Head of caudate nucleus (tissue), 42 donors: ENCODE measurements around the gene SEMA6B.
A peak's percentile ranks its signal among the peaks of the same experiment; 100 is the strongest.
"Not testable (repeated sequence)": the region's sequence is repeated elsewhere in the genome, so short reads cannot be mapped to it uniquely, and the experiment has no call there.

ENCODE experiments used
- DNase-seq, 42 donors: peaks; one replicate each; pipeline versions ENCODE4 v3.0.0 to v3.0.0-alpha.2; 2020 to 2021; ENCODE audit warnings: mixed read lengths in 7 of 42
- intact Hi-C: fragments of 100-400 bp; cut with DNase I; formaldehyde crosslinking; loops from one replicate; pipeline ENCODE4 v1.15.0; 2022

Gene SEMA6B, protein sequence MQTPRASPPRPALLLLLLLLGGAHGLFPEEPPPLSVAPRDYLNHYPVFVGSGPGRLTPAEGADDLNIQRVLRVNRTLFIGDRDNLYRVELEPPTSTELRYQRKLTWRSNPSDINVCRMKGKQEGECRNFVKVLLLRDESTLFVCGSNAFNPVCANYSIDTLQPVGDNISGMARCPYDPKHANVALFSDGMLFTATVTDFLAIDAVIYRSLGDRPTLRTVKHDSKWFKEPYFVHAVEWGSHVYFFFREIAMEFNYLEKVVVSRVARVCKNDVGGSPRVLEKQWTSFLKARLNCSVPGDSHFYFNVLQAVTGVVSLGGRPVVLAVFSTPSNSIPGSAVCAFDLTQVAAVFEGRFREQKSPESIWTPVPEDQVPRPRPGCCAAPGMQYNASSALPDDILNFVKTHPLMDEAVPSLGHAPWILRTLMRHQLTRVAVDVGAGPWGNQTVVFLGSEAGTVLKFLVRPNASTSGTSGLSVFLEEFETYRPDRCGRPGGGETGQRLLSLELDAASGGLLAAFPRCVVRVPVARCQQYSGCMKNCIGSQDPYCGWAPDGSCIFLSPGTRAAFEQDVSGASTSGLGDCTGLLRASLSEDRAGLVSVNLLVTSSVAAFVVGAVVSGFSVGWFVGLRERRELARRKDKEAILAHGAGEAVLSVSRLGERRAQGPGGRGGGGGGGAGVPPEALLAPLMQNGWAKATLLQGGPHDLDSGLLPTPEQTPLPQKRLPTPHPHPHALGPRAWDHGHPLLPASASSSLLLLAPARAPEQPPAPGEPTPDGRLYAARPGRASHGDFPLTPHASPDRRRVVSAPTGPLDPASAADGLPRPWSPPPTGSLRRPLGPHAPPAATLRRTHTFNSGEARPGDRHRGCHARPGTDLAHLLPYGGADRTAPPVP

DNA sequence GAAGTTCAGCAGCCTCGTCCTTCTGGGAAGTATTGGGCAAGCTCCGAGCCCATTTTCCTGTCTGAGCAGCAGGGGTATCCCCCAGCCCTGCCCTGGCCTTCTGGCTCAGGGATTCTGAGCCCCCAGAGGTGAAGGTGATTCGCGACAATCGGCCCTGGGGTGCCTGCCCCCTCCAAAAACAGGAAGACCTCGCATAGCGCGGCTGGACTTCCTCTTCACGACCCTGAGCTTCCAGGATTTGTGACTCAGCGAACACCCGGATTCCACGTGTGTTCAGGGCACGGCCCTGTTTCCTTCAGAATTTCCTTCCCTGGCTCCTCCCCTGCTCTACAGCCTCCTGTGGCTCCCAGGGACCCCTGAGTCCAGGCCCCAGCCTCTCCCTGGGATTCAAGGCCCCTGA, at the start of gene SEMA6B:
Gene SEMA6B (minus strand): TSS at position 116 of the 400 bp plus-strand sequence. CDS start 1,227 bp downstream, outside the sequence.
- peak in 13 of 42 donors; percentile 10 to 61 (median 29) for DNase-seq
- intact Hi-C loops, result no loop called here

DNA sequence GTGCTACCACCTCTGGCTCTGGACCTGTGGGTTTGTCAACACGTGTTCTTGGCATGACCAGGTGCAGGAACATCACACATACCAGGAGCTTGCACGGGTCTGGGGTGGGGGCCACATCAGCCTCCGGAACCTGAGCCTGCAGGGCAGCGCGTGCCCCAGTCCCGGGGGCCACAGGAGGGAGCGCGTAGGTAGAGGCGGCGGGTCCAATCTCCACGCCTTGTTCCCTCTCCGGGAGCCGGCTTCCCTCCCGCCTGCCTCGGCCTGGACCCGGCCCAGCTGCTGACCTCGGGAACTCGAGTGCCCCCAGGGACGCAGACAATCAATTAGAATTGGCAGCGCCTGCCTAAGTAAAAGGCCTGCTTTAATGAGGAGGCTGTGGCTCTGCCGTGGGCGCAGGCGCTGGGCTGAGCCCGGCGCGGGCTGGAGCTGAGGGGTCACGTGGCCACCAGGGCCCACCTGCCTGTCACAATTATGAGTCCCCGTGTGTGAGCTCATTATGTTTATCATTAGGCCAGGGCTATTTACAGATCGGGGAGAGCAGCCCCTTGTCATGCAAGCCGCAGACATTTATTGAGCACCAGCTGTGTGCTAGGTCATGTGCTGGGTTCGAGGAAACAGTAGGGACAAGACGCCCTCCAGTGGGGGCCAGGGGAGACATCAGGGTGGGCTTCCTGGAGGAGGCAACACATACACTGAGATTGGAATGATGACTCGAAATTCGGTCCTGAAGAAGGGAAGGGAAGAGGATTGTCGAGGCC, 47.6 kb upstream of the SEMA6B start:
- intact Hi-C loops, result no loop called here
- peak in 22 of 42 donors; percentile 8 to 57 (median 34) for DNase-seq

DNA sequence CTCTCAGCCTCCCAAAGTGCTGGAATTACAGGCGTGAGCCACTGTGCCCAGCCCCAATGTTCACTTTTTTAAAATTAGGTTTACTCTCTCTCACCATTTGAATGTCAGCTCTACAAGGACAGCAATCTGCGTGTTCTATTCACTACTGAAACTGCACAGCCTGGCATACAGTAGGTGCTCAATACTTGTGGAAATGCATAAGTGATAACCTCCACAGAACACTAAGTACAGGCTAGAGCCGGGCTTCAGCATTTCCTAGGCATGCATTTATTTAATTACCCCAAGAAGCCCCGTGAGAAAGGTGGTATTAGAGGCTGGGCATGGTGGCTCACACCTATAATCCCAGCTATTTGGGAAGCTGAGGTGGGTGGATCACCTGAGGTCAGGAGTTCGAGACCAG, 46.7 kb upstream of the SEMA6B start:
- no peak for DNase-seq
- intact Hi-C loops, result no loop called here

DNA sequence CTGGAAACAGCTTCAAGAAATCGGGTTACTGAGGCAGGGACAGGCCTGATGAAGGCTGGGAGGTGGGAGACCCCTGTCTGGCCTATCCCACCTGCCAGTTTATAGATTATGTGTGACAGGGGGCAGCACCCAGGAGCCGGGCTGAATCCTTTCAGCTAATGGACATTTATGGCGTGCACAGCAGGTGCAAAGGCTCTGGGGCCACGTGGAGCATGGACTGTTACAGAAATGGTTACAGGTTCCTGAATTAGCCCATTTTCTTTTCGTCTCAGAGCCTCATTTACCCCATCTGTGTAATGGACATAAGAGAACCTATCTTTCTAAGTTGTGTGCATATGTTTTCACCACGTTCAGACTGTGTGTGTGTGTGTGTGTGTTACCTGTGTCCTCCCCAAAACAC, 45.4 kb upstream of the SEMA6B start:
- DNase-seq, result no peak
- intact Hi-C loops, result no loop called here

DNA sequence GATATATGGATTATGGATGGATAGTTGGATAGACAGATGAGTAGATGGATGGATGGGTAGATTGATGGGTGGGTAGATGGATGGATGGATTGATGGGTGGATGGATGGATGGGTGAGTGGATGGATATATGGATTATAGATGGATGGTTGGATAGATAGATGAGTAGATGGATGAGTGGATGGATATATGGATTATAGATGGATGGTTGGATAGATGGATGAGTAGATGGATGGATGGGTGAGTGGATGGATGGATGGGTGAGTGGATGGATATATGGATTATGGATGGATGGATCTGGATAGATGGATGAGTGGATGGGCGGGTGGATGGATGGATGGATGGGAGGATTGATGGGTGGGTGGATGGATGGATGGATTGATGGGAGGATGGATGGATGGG, 43.4 kb upstream of the SEMA6B start:
- intact Hi-C loops, result no loop called here
- no peak for DNase-seq

DNA sequence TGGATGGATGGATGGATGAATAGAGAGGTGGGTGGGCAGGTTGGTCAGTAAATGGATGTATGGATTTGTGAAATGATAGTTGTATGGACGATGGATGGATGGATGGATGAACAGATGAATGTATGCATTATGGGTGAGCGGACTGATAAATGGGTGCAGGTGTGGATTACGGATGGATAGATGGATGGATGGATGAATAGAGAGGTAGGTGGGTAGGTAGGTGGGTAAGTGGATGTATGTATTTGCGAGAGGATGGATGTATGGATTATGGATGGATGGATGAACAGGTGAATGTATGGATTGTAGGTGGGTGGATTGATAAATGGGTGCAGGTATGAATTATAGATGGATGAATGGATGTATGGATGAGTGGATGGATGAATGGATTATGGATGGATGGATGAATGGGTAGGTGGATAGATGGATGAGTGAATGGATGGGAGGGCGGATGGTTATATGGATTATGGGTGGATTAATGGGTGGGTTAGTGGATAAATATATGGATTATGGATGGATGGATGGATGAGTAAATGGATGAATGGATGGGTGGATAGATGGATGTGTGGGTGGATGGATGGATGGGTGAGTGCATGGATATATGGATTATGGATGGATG, 42.8 kb upstream of the SEMA6B start:
- intact Hi-C loops, result no loop called here
- DNase-seq, result no peak

DNA sequence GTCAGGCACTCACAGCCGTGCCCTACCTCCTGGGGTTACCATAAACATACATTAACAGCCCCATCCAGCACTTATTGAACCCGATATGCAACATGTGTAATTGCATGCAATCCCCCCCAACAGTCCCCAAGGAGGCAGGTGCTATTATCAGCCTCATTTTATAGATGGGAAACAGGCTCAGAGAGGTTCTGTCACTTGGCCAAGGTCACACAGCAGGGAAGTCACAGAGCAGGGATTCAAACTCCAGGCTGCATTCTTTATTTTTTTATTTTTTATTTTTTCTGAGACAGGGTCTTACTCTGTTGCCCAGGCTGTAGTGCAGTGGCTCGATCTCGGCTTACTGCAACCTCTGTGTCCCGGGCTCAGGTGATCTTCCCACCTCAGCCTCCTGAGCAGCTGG, 41.4 kb upstream of the SEMA6B start:
- intact Hi-C loops, result no loop called here
- no peak for DNase-seq

DNA sequence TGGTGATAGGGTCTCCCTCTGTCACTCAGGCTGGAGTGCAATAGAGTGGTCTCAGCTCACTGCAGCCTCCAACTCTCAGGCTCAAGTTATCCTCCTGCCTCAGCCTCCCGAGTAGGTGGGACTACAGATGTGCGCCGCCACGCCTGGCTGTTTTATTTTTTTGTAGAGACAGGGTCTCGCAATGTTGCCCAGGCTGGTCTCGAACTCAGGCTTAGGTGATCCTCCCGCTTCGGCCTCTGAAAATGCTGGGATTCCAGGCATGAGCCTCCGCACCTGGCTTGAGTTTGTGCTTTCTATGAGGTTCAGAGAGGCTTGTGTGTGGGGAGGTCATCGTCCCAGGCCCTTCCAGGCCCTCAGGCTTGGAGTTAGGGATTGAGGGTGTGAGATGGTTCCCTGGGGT, 40.6 kb upstream of the SEMA6B start:
- intact Hi-C loops, result no loop called here

DNA sequence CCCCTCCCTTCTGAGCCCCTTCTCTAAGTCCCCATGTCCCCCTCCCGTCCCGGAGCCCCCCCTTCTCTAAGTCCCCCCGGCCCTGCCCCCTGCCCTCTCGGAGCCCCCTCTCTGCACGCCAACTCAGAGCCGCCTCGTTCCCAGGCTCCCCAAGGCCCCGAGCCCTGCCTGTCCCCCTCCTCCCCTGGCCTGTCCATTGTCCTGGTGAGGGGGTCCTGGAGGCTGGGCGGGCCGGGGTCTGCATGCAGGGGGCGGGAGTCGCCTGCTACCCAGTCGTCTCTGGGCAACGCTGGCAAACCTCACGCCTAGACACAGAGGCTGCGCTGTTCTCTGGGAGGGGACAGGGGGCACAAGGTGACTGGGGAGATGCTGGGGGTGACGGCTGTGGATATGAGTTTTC, 39.2 kb upstream of the SEMA6B start:
- intact Hi-C loops, result no loop called here
- DNase-seq, result no peak

More for the DNA sequence above, 40.6 kb upstream of the SEMA6B start:
- DNase-seq, result no peak

DNA sequence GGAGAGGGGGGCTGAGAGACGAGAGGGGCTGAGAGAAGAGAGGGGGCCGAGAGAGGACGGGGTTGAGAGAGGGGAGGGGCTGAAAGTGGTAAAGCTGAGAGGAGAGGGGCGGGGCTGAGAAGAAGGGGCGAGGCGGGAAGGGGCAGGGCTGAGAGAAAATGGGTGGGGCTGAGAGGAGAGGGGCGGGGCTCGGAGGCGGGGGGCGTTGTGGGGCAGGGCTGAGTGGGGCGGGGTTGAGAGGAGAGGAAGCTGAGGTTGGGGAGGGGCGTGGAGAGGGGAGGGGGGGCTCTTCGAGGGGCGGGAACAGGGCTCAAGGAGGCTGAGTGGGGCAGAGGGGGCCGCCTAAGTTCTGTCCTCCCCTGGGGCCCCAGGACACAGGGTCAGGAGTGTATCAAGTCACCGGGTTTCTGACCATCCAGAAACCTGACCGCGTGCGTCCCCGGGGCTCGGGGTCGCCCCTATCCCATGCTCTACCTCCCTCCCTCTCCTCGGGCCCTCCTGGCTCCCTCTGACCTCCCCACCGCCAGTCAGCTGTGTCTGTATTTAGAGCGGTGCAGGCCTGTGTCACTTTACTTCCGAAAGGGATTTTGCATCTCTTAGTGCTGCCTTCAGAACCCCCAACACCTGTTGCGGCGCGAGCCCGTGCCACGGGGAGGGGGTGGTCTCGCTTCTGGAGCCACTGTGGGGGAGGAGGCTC, 38.6 kb upstream of the SEMA6B start:
- peak in 2 of 42 donors; percentile 30 to 42 for DNase-seq
- intact Hi-C loops, result no loop called here

DNA sequence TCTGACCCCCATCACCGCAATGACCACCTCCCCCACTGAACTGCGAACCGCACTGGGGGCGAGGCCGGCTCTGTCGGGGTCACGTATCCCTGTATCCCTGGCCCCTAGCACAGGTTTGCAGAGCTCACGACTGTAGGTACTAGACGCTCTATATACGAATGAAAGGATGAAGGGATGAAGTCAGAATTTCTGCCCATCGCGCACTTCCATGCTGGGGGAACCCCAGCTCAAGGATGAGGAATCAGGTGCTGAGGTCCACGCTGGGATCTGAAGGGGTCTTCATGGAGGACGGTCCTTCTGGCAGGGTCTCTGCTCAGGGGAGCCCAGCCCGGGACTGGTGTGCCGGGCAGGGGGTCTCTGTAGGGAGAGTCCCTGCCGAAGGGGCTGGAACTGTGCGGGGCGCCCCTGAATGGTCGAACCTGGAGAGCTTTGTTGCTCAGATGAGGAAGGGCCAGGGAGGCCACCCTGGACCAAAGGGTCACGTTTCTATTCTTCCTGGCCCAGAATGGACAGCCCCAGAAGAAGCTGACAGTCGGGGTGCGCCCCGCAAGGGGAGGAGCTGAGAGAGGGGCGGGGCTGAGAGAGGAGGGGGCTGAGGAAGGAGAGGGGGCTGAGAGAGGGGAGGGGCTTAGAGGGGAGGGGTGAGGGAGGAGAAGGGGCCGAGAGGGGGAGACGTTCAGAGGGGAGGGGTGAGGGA, 37.9 kb upstream of the SEMA6B start:
- no peak for DNase-seq
- intact Hi-C loops, result no loop called here

DNA sequence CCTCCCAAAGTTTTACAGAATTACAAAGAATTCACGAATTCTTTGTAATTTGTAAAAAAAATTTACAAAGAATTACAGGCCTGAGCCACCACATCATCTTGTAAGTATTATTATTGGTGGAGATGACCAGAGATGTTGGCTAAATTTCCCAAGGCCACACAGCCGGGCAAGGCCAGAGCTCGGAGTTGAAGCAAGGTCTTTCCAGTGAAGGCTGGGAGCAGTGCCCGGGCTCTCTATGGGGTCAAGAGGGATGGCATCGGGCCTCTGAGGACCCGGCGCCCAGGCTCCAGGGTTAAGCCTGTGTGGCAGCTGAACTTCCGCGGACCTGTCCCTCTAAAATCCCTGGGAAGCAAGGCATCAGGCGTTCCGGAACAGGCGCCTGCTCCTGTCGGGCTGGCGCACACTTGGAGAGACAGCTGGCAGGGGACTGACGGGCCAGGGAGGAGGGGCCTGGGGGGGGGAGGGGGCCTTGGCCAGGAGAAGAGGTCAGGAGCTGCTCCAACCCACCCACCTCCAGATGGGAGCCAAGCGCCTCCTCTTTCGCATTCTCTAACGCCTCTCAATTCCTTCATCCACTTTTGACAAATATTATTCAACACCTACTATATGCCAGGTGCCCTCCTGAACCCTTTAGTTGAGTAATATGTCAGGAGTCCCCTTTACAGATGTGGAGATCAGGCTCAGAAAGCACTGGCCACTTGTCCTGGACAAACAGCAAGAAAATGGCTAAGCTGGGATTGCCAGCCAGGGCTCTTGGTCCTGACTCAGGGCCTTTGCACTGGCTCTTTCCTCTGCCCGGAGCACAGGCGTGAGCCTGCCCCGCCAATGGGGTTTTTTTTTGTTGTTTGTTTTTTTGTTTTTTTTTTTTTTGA, 36.8 kb upstream of the SEMA6B start:
- intact Hi-C loops, result no loop called here
- DNase-seq, result no peak

DNA sequence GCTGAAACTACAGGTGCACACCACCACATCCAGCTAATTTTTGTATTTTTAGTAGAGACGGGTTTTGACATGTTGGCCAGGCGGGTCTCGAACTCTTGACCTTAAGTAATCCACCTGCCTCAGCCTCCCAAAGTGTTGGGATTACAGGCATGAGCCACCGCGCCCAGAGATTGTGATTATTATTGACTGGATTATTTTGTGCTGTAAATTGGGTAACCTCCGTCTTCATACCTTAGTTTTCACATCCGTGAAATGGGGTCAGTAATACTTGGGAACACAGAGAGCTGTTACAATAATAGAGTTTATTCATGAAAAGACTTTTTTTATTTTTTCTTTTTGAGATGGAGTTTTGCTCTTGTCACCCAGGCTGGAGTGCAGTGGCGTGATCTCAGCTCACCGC, 35.7 kb upstream of the SEMA6B start:
- intact Hi-C loops, DNase-seq: not testable (repeated sequence)

DNA sequence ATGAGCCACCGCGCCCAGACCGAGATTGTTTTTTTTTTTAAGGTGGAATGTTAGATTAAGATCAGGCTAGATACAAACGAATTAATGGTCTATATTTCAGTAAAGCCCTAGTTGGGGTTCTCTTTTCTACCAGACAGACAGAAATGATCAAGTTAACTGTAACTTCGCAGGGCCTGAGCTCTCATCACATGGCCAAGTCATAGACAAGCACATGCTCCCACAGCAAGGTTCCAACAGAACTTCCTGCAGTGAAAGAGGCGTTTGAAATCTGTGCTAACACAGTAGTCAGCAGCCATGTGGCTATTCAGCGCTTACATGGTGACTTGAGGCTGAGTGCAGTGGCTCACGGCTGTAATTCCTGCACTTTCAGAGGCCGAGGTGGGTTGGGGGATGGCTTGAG, 34.7 kb upstream of the SEMA6B start:
- intact Hi-C loops, result no loop called here
- DNase-seq, result no peak

DNA sequence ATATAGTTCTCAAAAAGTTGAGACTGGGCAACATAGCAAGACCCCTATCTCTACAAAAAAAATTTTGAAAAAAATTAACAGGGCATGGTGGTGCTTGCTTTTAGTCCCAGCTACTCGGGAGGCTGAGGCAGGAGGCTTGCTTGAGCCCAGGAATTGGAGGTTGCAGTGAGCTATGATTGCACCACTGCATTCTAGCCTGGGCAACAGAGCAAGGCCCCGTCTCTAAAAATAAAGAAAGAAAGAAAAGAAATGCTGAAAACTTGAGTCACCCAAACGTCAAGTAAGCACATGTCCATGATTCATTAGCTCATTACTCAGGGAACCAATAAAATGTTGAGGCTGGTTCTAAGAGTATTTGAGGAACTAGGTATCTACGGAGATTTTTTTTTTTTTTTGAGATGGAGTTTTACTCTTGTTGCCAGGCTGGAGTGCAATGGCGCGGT, 33.9 kb upstream of the SEMA6B start:
- intact Hi-C loops, result no loop called here
- no peak for DNase-seq

DNA sequence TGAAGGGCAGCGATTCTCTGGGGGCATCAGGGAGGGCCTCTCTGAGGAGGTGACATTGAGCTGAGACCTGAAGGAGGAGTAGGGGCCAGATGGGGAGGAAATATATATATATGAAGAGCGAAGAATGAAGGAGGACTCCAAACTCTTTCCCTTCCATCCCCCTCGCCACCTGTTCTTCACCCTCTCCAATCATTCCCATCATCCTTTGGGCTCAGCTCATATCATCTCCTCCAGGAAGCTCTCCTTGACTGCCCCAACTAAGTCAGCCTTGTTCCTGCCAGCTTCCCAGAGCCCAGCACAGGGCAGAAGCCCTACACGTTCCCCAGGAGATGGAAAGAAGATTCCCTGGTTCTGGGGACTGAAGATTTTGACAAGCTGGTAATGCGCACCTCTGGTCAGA, 33.0 kb upstream of the SEMA6B start:
- intact Hi-C loops, result no loop called here
- no peak for DNase-seq

DNA sequence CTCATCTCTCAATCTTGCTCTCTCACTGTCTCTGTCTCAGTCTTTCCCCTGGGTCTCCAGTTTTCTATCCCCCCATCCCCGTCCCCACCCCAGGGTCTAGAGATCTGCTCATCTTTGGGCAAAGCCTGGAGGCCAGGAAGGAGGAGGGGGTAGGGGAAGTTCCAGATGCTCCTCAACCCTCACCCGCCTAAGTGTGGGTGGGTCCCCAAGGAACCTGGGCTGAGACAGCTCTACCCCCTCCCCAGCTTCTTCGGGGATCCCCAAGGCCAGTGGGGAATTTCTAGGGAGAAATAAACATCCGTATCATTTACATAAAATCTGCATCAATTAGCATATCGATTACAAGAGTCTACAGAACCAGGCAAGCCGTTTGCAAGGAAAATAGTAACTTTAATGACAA, 31.8 kb upstream of the SEMA6B start:
- no peak for DNase-seq
- intact Hi-C loops, result no loop called here
